ENCODE data around the gene KLK4.

- TF ChIP-seq, protein P1, sequence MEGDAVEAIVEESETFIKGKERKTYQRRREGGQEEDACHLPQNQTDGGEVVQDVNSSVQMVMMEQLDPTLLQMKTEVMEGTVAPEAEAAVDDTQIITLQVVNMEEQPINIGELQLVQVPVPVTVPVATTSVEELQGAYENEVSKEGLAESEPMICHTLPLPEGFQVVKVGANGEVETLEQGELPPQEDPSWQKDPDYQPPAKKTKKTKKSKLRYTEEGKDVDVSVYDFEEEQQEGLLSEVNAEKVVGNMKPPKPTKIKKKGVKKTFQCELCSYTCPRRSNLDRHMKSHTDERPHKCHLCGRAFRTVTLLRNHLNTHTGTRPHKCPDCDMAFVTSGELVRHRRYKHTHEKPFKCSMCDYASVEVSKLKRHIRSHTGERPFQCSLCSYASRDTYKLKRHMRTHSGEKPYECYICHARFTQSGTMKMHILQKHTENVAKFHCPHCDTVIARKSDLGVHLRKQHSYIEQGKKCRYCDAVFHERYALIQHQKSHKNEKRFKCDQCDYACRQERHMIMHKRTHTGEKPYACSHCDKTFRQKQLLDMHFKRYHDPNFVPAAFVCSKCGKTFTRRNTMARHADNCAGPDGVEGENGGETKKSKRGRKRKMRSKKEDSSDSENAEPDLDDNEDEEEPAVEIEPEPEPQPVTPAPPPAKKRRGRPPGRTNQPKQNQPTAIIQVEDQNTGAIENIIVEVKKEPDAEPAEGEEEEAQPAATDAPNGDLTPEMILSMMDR (IDR thresholded peaks at IDR 0.05): peak; percentile 90
- no peak for TF ChIP-seq TEAD4 (CRISPR knock-in tag; IDR thresholded peaks at IDR 0.05)
- no peak for TF ChIP-seq RELA (CRISPR knock-in tag; IDR thresholded peaks at IDR 0.05; ENCODE audit: borderline replicate concordance)
- TF ChIP-seq IRF2 (CRISPR knock-in tag; IDR thresholded peaks at IDR 0.05; ENCODE audit: borderline replicate concordance, low read depth): no peak
- TF ChIP-seq TEAD1 (CRISPR knock-in tag; IDR thresholded peaks at IDR 0.05): no peak
- no peak for TF ChIP-seq JUN (CRISPR knock-in tag; IDR thresholded peaks at IDR 0.05)
- no peak for TF ChIP-seq ZNF232 (CRISPR knock-in tag; IDR thresholded peaks at IDR 0.05)
- TF ChIP-seq FOXP1 (CRISPR knock-in tag; IDR thresholded peaks at IDR 0.05; ENCODE audit: borderline replicate concordance): no peak
- no peak for TF ChIP-seq ZBTB43 (CRISPR knock-in tag; IDR thresholded peaks at IDR 0.05)
- TF ChIP-seq ZNF416 (CRISPR knock-in tag; IDR thresholded peaks at IDR 0.05): no peak
- TF ChIP-seq, protein P2, sequence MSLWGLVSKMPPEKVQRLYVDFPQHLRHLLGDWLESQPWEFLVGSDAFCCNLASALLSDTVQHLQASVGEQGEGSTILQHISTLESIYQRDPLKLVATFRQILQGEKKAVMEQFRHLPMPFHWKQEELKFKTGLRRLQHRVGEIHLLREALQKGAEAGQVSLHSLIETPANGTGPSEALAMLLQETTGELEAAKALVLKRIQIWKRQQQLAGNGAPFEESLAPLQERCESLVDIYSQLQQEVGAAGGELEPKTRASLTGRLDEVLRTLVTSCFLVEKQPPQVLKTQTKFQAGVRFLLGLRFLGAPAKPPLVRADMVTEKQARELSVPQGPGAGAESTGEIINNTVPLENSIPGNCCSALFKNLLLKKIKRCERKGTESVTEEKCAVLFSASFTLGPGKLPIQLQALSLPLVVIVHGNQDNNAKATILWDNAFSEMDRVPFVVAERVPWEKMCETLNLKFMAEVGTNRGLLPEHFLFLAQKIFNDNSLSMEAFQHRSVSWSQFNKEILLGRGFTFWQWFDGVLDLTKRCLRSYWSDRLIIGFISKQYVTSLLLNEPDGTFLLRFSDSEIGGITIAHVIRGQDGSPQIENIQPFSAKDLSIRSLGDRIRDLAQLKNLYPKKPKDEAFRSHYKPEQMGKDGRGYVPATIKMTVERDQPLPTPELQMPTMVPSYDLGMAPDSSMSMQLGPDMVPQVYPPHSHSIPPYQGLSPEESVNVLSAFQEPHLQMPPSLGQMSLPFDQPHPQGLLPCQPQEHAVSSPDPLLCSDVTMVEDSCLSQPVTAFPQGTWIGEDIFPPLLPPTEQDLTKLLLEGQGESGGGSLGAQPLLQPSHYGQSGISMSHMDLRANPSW (CRISPR knock-in tag; conservative IDR thresholded peaks at IDR 0.05; ENCODE audit: low read depth): no peak
- no peak for TF ChIP-seq SMAD3 (CRISPR knock-in tag; IDR thresholded peaks at IDR 0.05; ENCODE audit: borderline replicate concordance)
Measured at GRCh38 chr19:50922317-50922853, 11.2 kb upstream of the KLK4 start.

All from WTC11 (cell line).